Right renal pelvis (tissue), 4 donors: ENCODE measurements around the gene TAF3. TPM values are rescaled to one million over a fixed set of nuclear protein-coding genes. Genes with fewer than 3 reads are reported as not detected.
"Not testable (repeated sequence)": the region's sequence is repeated elsewhere in the genome, so short reads cannot be mapped to it uniquely, and the experiment has no call there.

Source experiments
- DNase-seq, 4 donors: peaks; one replicate each; pipeline ENCODE4 v3.0.0-alpha.2; 2013; ENCODE audit warnings: low read depth in 4 of 4, low spot score in 3 of 4, missing footprints in 1 of 4
- polyA plus RNA-seq, 4 donors: library from polyadenylated mRNA; unstranded; fragments of 120-200 nt; gene quantifications; one replicate each; pipeline ENCODE4 v1.2.1, GENCODE V29; 2013; ENCODE audit not compliant: insufficient read length in 4 of 4

TAF3 gene
- polyA plus RNA-seq, 4 donors, result 10.8 to 13.0 (median 11.3) TPM

DNA sequence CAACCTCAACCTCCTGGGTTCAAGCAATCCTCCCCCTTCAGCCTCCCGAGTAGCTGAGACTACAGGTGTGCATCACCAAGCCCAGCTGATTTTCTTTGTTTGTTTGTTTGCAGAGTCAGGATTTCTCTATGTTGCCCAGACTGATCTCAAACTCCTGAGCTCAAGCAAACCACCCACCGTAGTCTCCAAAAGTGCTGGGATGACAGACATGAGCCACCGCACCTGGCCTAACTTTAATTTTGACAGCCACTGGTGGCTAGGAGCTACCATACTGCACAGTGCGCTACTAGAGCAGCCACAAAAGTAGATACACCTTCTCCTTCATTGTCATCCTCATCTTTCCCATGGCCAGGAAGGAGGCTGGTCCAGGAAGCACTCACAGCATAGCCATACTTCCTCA, 205.0 kb downstream of the TAF3 start:
- DNase-seq, result no peak

DNA sequence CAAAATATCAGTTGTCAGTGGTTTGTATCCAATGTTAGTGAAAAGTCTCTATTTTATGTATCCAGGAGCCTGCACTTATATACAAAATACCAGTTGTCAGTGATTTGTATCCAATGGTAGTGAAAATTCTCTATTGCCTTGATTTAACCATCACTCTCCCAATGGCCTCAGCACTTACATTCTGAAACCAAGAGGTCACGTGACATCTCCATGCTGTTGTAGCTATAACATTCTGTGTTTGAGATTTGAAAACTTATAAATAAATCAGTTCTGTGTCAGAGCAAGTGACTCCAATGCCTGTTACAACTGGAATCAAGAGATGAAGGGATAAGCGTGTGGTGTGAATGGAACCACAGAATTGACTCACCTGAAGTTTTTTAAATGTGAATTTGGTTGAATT, 205.5 kb downstream of the TAF3 start:
- no peak for DNase-seq

DNA sequence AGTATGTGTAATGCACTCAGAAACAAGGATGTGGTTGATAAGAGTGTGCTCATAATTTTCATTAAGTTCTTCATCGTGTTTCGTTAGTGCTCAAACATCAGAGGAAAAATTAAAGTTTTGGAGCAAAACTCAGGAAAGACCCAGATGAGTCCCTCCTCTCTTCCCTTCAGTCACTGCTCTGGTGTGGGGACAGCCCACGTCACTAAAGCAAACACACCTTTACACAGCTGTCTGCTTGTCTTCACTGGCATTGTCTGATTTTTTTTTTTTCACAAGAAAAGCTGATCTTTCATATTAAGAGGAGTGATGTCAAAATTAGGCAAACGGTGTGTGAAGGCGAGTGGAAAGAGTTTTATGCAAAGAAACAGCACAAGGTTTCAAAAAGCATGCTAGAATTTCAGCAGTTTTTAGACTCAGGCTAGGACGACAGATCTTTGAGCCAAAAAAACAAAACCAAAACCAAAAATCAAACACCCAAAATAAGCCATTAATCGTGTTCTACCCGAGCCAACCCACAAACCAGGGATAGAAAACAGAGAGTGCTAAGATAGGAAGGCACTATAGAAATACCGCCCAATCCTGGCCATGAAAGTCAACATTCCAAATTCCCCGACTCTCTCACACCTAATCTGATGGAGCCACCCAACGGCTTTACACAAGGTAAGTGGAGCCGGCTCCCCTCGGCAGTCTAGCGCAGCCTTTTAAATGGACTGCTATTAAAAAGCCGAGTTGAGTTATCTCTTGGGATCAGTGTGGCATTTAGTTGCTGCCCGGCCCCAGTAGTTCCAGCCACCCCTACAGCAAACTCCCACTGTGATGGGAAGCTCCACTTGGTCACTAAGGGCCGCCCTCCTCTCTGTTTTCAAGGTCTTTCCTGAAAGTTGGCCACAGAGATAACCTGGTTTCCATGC, 208.3 kb downstream of the TAF3 start:
- DNase-seq, result no peak

DNA sequence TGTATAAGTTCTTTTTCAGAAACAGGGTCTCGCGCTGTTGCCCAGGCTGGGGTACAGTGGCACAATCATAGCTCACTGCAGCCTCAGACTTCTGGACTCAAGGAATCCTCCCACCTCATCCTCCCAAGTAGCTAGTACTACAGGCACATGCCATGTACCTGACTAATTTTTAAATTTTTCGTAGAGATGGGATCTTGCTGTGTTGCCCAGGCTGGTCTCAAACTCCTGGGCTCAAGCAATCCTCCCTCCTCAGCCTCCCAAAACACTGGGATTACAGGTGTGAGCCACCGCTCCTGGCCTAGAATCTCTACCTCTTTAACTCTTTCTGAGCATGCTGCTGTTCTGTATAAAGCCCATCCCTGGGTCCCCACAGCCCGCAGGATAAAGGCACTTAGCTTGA, 212.9 kb downstream of the TAF3 start:
- DNase-seq, result not testable (repeated sequence)

DNA sequence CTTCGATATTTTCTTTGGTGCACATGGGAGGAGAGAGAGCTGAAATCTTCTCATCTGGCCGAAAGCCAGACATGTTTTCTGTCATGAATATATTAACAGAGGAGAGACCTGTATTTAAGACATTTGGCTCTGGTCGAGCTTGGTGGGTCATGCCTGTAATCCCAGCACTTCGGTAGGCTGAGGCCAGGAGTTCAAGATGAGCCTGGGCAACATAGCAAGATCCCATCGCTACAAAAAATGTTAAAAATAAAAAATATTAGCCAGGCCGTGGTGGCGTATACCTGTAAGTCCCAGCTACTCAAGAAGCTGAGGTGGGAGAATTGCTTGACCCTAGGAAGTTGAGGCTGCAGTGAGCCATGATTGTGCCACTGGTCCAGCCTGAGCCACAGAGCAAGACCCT, 214.3 kb downstream of the TAF3 start:
- no peak for DNase-seq

DNA sequence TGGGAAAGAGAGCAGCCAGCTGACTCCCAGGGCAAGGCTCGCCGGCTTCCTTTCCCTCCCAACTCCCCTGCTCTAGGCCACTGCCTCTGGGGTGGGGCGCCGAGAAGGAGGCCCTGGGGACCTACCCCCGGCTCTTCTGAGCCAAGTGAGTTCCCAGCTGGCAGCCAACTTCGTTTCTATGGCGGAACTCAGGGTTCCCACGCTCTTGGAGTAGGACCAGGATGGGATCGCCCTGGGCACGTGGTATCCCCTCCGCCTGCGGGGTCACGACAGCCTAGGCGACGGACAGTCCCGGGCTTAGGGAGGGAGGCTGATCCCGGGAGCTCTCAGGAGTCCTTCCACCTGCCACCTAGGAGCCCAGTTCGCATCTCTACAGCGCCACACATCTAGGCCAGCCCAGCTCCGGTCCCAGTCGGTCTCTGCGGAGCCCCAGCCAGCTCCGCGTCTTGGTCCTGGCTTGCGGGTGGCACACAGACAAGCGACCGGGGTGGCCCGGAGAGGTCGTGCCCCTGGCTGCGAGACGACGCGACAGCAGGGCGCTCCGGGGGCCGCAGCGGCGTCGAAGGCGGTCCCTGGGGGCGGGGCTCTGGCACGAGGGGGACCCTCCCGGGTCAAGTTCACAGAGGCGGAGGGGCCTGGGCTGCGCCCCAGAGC, 215.6 kb downstream of the TAF3 start:
- DNase-seq, result no peak

DNA sequence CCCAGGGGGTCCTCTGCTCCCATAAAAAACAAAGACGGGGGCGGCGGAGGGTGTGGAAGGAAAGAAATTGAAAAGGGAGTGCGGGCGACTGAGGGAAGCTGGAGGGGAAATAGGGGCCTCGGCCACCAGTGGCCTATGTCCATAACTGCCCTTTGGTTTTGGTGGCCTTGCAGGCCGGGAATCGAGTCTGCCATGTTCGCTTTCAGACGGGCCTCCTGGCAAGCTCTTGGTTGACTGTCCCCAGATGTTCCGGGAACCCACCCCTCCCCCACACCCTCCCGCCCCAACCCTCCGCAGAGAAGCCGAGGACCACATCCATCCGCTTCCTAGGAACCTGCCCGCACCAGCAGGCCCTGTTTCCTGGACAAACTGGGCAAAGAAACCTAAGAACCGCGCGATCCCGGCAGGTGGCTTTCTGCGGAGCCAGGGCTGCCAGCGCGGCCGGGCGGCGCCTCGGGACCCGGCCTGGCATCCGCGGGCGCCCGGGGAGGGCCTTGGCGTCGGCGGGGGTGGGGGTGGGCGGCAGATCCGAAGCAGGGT, 216.2 kb downstream of the TAF3 start:
- no peak for DNase-seq

DNA sequence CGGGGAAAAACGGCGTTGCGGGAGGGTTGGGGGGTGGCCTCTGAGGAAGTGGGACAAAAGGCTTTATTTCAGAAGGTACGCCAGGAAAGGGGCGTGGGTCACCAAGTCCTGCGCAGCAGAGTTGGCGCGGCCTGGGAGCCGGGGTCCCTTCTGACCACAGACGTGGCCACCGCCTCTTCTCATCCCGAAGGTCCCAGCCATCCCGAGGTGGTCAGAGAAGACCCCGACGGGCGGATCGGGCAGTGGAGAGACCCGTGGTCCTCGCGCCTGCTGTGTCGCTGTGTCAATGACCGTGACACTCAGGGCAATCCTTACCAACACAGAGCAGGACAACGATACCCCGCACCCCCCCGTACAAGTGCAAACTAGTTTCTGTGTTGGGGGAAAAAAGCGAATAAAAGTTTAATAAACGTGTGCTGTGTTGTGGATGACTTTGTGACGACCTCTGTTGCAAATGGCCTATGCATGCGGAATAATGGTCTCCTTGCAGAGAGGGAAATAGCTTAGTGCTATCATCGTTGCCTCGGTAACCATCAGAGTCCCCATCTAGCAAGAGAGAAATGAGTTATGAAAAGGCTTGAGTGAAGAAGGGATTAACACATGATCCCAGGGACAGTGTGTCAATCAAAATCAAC, 216.8 kb downstream of the TAF3 start:
- no peak for DNase-seq

DNA sequence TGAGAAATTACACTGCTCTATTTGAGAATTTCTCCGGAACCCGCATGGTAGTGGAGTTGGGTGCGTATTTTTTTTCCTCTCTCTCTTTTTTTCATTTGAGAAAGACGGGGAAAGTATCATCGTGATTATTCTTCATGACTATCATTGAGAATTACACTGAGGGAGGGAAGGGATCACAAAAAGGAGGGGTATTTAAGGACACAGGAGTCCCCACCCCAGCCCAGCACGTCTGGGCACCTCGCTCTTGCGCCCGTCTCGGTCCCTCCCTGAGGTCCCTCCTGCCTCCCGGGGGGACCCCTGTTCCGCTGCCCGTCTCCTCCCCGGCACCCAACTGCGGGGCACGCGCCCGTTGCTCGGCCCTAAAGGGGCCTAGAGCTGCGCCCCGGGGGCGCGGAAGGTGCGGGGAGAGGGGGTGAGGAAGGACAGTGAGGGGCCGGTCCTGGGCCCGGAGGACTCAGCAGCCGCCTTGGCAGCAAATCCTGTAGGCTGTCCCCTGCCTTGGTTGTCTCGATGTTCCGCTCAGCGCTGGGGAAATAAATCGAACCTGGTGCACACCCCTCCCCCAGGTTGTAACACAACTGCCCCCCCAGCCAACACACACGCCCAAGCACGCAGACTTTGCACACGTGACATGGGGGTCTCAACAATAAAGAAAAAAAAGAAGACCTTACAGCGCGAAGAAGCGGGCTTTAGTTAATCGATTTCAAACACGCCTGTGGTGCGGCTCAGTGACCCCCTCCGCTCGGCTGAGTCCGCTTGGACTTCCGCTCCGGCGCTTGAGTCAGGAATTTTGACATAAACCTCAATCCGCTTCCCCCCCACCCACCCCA, 217.6 kb downstream of the TAF3 start:
- DNase-seq, result no peak

DNA sequence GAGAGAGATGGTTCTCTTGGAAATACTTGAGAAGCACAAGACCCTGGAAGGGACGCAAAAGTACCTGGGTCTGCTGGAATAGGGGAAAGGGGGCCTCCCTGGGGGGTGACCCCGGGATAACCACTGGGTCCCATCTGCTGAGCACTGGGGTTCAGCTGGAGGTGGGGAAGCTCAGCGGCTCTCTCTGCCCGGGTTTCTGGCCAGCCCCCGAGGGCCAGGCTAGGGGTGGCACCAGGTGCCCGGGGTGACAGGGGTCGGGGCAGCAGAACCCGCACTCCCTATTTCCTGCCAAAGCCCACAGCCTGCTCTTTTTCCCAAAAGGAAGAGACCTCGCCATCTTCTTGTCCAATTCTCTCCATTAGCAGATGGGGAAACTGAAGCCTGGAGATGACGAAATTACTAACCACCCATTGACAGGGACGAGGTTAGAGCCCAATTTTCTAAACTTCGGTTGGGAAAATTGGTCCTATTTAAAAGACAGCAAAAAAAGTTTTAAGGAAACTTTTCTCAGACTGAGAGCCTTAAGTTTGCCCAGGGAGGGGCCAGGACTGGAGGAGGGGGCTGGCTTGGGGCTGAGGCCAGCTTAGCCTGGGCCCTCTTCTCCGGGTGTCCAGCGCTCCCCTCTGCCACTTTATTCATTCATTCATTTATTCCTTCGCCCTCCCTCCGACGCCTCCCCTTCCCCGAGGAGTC, 218.3 kb downstream of the TAF3 start:
- no peak for DNase-seq

DNA sequence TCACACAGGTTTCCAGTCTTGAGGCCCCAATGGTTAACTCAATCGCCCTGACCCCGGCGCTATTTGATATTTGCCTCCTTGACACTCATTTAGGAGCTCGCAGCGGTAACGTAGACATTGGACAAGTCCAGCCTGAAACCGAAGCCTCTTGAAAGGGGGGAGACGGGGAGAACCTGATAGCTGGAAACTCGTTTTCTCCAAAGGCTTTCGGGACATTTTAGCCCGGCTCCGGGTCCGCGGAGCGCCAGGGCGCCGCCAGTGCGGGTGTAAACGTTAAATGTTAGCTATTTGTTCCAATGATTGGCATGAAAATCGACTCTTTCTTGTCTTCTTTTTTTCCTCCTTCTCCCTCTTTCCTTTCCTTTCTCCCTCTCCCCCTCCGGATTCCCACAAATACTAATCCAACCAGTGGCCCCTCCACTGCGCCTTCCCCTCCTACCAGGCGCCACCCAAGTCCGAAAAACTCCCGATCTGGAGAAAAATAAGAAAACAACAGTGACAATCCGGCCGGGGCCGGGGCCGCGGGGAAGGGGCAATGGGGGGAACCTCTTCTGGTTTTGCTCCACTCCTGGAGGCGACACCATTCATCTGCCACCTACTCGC, 219.0 kb downstream of the TAF3 start:
- DNase-seq, result no peak

DNA sequence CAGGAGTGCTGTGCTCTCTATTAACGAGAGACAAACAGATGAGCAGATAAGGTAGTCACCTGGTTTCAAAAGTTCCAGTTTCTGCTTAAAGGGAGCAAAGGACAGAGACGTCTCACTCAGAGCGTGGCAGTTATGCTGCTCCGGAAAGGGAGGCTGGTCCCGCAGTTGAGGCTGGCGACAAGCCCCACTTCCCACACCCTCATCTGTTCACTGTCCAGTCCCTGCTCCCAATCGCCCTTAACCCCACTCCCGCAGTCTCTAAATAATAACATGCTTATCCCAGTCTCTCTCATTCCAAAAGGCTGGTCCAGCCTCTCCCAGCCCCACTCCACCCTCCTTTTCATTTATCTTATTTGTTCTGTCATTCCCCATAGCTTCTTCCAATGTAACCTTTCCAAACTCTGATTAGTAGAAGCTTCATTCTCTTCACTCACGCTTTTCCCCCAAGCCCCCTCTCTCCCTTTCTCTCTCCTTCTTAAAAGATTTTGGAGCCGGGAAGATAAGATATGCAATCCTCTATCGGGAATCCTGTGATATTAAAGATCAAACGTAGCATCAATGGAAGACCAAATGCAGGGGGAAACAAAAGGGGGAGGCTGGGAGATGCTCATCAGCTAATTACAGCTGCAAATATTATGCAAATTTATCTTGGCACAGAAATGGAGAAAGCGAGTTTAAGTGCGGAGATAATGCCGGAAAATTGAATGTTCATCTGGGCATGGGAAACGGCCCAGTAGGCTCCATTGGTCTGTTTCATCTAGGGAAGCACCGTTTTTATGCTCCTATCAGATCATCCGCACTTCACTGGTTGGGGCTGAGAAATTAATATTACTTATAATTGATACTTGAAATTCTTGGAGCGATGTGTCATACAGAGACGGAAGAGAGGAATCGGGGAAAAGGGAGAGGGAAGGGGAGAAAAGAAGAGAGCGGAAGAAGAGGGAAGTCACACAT, 219.9 kb downstream of the TAF3 start:
- DNase-seq, result no peak

DNA sequence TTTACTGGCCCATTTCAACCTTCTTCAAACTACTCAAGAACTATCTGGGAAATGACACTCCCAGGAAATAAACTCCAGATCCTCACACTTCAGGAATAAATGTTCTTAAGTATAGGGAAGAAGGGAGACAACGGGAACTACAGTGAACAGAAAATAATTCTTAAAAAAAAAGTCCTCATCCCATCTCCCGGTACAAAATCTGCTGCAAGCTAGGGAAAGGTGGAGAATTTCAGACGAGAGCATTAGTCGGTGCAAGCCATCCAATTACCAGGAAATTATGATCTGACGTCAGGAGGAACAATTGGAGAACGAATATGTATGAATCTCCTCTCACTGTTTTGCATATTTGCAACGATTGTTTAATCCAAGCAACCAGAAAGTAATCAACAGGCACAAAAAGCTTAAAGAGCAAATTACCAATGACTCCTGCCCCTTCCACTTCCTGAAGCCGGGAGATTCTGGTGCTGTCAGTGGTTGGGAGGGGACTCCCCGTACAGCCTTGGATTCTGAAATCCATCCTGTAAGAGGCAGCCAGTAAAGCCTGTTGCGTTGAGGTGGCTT, 221.1 kb downstream of the TAF3 start:
- DNase-seq, result no peak

DNA sequence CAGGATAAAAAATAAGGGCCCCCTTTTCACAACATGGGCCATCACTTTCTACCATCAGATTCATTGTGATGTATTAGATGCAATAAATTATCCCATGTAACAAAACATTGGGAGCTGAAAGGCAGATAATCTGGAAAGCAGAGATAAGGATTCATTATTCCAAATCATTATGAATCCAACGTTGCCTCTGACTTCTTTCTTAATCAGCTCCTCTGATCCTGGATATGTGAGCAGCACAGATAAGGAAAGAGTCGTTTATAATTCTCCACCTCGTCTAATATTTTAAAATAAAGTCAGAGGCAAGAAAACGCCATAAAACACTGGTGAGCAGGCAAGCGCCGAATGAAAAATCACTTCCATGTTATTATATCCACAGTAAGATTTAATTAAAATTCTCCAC, 222.3 kb downstream of the TAF3 start:
- no peak for DNase-seq

DNA sequence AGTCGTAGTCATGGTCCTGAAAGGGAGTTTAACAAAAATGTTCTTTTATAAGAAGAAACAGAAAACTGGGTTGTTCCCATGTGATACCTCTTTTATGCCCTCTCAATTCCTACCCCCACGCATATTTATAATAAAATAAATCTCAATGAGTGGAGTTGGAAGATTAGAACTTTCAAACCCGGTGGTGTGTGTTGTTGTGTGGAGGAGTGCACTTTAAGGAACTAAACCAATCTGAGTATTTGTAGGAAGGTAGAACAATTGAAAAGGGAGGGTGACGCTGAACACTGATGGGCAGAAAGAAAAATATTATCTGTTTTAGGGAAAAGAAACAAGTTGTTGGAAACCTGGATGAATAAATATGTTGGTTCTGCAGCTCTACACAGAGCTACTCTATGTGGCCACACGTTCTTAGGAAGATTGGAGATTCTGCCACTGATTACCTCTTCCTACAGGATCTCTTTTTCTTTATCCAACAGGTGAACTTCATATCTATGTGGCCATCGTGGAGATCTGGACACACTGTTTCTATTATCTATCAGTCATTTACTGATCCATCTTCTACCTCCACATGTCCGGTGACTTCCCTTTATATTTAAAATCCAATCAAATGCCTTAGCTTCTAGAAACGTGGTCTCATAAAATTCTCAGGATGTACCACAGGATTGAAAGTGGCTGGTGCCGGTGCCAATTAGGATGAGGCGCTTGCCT, 223.1 kb downstream of the TAF3 start:
- no peak for DNase-seq

DNA sequence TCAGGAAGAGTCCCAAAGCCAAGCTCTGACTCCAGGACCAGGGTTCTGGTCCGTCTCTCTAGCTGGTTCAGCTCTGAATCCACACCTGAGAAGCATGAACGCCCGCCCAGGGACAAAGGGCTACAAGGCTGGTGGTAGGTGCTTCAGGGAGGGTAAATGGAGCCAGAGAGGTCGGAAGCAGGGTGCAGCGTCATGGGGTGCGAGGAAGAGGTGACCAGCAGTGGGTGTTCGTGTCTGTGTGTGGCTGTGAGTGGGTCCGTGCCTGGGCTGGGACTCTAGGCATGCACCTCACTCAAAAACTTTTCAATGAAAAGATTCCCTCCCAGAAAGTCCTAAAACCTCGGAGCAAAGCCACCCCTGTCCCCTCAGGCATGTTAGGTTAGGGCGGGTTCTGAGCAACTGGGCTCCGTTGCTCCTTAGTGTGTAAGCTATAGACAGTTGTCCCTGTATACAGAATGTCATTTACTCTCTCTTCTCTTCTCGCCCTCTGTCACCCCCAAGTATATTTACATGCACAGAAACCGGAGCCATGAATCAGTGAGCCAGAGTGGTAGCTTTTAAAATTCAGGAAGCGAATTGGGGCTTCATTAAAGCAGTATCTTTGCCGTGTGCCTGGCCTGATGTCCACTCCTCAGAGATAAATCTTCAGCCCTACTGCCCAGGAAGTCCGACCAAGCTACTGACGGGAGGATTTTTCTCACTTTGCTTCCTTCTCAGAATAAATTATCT, 223.9 kb downstream of the TAF3 start:
- no peak for DNase-seq
